T-helper 22 cell (primary cell): ENCODE measurements around the gene MBNL2.

Source experiments
- DNase-seq: peaks from one replicate; pipeline ENCODE4 v3.0.0-alpha.2; 2020; ENCODE audit warnings: low read depth

MBNL2 gene

GRCh38 chr13:97253581-97254293 lies 31.6 kb downstream of the MBNL2 start:
- DNase-seq = no peak

GRCh38 chr13:97254816-97255215 lies 32.7 kb downstream of the MBNL2 start:
- DNase-seq = no peak

GRCh38 chr13:97255515-97256021 lies 33.4 kb downstream of the MBNL2 start:
- no peak for DNase-seq

- DNase-seq = no peak
These were observed 34.2 kb downstream of the MBNL2 start for GRCh38 chr13:97256343-97256783.

- DNase-seq = no peak
These were observed 35.2 kb downstream of the MBNL2 start for GRCh38 chr13:97257228-97257755.

- peak; percentile 48 for DNase-seq
These were observed 36.0 kb downstream of the MBNL2 start for GRCh38 chr13:97257800-97258799.

- DNase-seq = no peak
These were observed 36.7 kb downstream of the MBNL2 start for GRCh38 chr13:97258801-97259200.

GRCh38 chr13:97259410-97259797 lies 37.3 kb downstream of the MBNL2 start:
- no peak for DNase-seq

GRCh38 chr13:97259798-97260714 lies 37.9 kb downstream of the MBNL2 start:
- DNase-seq = no peak

- DNase-seq = peak; percentile 35
These were observed 39.3 kb downstream of the MBNL2 start for GRCh38 chr13:97261254-97262005.

- DNase-seq = peak; percentile 33
These were observed 39.9 kb downstream of the MBNL2 start for GRCh38 chr13:97262058-97262457.

- DNase-seq = no peak
These were observed 41.0 kb downstream of the MBNL2 start for GRCh38 chr13:97263160-97263559.

- DNase-seq = no peak
These were observed 42.5 kb downstream of the MBNL2 start for GRCh38 chr13:97264663-97265062.

- DNase-seq = no peak
These were observed 44.2 kb downstream of the MBNL2 start for GRCh38 chr13:97266332-97266731.

GRCh38 chr13:97266772-97267417 lies 44.8 kb downstream of the MBNL2 start:
- no peak for DNase-seq

- no peak for DNase-seq
These were observed 45.4 kb downstream of the MBNL2 start for GRCh38 chr13:97267418-97268059.

GRCh38 chr13:97268772-97269171 lies 46.6 kb downstream of the MBNL2 start:
- DNase-seq = no peak

GRCh38 chr13:97269603-97270002 lies 47.5 kb downstream of the MBNL2 start:
- no peak for DNase-seq

- DNase-seq = no peak
These were observed 50.4 kb downstream of the MBNL2 start for GRCh38 chr13:97272526-97272925.
